Left forelimb (tissue), 1 donor: Measurements from ENCODE around the gene PLAAT3.
"Not testable (repeated sequence)": the region's sequence is repeated elsewhere in the genome, so short reads cannot be mapped to it uniquely, and the experiment has no call there.

Experiments
- DNase-seq: peaks from one replicate; pipeline ENCODE4 v3.0.0-alpha.2; 2018; ENCODE audit warnings: low spot score

Gene PLAAT3

GRCh38 chr11:63567044-63567840 lies 47.0 kb downstream of the PLAAT3 start:
- DNase-seq: no peak

GRCh38 chr11:63564784-63565350 lies 49.4 kb downstream of the PLAAT3 start:
- no peak for DNase-seq

- no peak for DNase-seq
These were observed 50.0 kb downstream of the PLAAT3 start for GRCh38 chr11:63564056-63564774.

- no peak for DNase-seq
These were observed 50.8 kb downstream of the PLAAT3 start, which contains the start of gene PLAAT2 for GRCh38 chr11:63563201-63564055. TSS of gene PLAAT2 (minus strand) at chr11:63563379. CDS start at chr11:63563324, 55 bp downstream.

GRCh38 chr11:63560506-63561180 lies 53.6 kb downstream of the PLAAT3 start:
- no peak for DNase-seq

- no peak for DNase-seq
These were observed 55.6 kb downstream of the PLAAT3 start for GRCh38 chr11:63558459-63559157.

GRCh38 chr11:63557570-63557969 lies 56.7 kb downstream of the PLAAT3 start:
- no peak for DNase-seq

GRCh38 chr11:63556404-63557013 lies 57.7 kb downstream of the PLAAT3 start:
- no peak for DNase-seq

GRCh38 chr11:63554877-63555223 lies 59.4 kb downstream of the PLAAT3 start:
- DNase-seq: no peak

- no peak for DNase-seq
These were observed 60.5 kb downstream of the PLAAT3 start for GRCh38 chr11:63553759-63554158.

GRCh38 chr11:63552921-63553320 lies 61.3 kb downstream of the PLAAT3 start:
- no peak for DNase-seq

GRCh38 chr11:63551889-63552266 lies 62.4 kb downstream of the PLAAT3 start:
- no peak for DNase-seq

GRCh38 chr11:63551091-63551888 lies 62.9 kb downstream of the PLAAT3 start:
- DNase-seq: no peak

GRCh38 chr11:63550156-63550700 lies 64.0 kb downstream of the PLAAT3 start:
- not testable (repeated sequence) for DNase-seq

GRCh38 chr11:63549411-63549810 lies 64.8 kb downstream of the PLAAT3 start:
- no peak for DNase-seq

- no peak for DNase-seq
These were observed 66.1 kb downstream of the PLAAT3 start for GRCh38 chr11:63548178-63548577.

GRCh38 chr11:63547061-63547460 lies 67.2 kb downstream of the PLAAT3 start:
- no peak for DNase-seq

GRCh38 chr11:63543711-63544110 lies 70.5 kb downstream of the PLAAT3 start:
- no peak for DNase-seq

GRCh38 chr11:63542506-63542905 lies 71.7 kb downstream of the PLAAT3 start:
- DNase-seq: not testable (repeated sequence)
